Activated gamma-delta T cell (primary cell): ENCODE measurements around the gene SIX2.

ENCODE experiments used
- DNase-seq: peaks from one replicate; lab custom pipeline; 2025; lab: John Stamatoyannopoulos, UW

Gene SIX2

GRCh38 chr2:45018023-45018422 is 8.8 kb upstream of the SIX2 start:
- no peak for DNase-seq

GRCh38 chr2:45014831-45015230 is 5.6 kb upstream of the SIX2 start:
- no peak for DNase-seq

GRCh38 chr2:45014016-45014702 is 4.9 kb upstream of the SIX2 start:
- no peak for DNase-seq

GRCh38 chr2:45013229-45014015 is 4.2 kb upstream of the SIX2 start:
- no peak for DNase-seq

- DNase-seq = no peak
Observed at GRCh38 chr2:45012733-45013132, 3.5 kb upstream of the SIX2 start.

GRCh38 chr2:45011621-45012602 is 2.7 kb upstream of the SIX2 start:
- no peak for DNase-seq

- no peak for DNase-seq
Observed at GRCh38 chr2:45011121-45011520, 1.9 kb upstream of the SIX2 start.

- no peak for DNase-seq
Observed at GRCh38 chr2:45010702-45011012, 1.4 kb upstream of the SIX2 start.

- DNase-seq = no peak
Observed at GRCh38 chr2:45009928-45010701, 863 bp upstream of the SIX2 start.

GRCh38 chr2:45008296-45009129 is 739 bp downstream of the SIX2 start:
- no peak for DNase-seq

- DNase-seq = no peak
Observed at GRCh38 chr2:45007961-45008295, 1.3 kb downstream of the SIX2 start.

GRCh38 chr2:45006942-45007287 is 2.3 kb downstream of the SIX2 start:
- DNase-seq = no peak

- no peak for DNase-seq
Observed at GRCh38 chr2:45006041-45006941, 3.0 kb downstream of the SIX2 start.

GRCh38 chr2:45005261-45006002 is 3.8 kb downstream of the SIX2 start:
- DNase-seq = no peak

GRCh38 chr2:45004562-45005191 is 4.6 kb downstream of the SIX2 start:
- DNase-seq = no peak

- no peak for DNase-seq
Observed at GRCh38 chr2:45003579-45004551, 5.4 kb downstream of the SIX2 start.

- DNase-seq = no peak
Observed at GRCh38 chr2:45002686-45003085, 6.6 kb downstream of the SIX2 start.
